Hippocampal formation (tissue), 2 donors: ENCODE data around the gene IGLON5.

ENCODE experiments used
- DNase-seq, 2 donors: peaks; one replicate each; lab custom pipeline; 2025; lab: John Stamatoyannopoulos, UW

Gene IGLON5

GRCh38 chr19:51311351-51312257, at the start of gene IGLON5:
Gene IGLON5, plus strand, starts transcription at chr19:51311644. Its CDS starts 204 bp downstream, at chr19:51311848.
- DNase-seq = peak in 1 of 2 donors; percentile 17

- DNase-seq = no peak
These were observed 47.6 kb upstream of the IGLON5 start for GRCh38 chr19:51263808-51264207.

GRCh38 chr19:51271067-51271466, 40.4 kb upstream of the IGLON5 start:
- no peak for DNase-seq

- DNase-seq = no peak
These were observed 39.1 kb upstream of the IGLON5 start for GRCh38 chr19:51272183-51272810.

GRCh38 chr19:51274049-51274770, 37.2 kb upstream of the IGLON5 start:
- no peak for DNase-seq

- DNase-seq = no peak
These were observed 34.3 kb upstream of the IGLON5 start for GRCh38 chr19:51277112-51277511.

GRCh38 chr19:51282335-51282734, 29.1 kb upstream of the IGLON5 start:
- DNase-seq = no peak

- no peak for DNase-seq
These were observed 25.8 kb upstream of the IGLON5 start for GRCh38 chr19:51285682-51286081.

- DNase-seq = no peak
These were observed 21.8 kb upstream of the IGLON5 start for GRCh38 chr19:51289635-51290034.

- DNase-seq = no peak
These were observed 18.5 kb upstream of the IGLON5 start for GRCh38 chr19:51292971-51293370.

GRCh38 chr19:51293571-51294210, 17.8 kb upstream of the IGLON5 start:
- DNase-seq = no peak

- DNase-seq = no peak
These were observed 17.1 kb upstream of the IGLON5 start for GRCh38 chr19:51294211-51294976.

GRCh38 chr19:51294977-51295375, 16.5 kb upstream of the IGLON5 start:
- no peak for DNase-seq

- DNase-seq = no peak
These were observed 15.9 kb upstream of the IGLON5 start for GRCh38 chr19:51295382-51296126.

- no peak for DNase-seq
These were observed 14.9 kb upstream of the IGLON5 start for GRCh38 chr19:51296336-51297093.

GRCh38 chr19:51297406-51297805, 14.0 kb upstream of the IGLON5 start:
- DNase-seq = no peak

GRCh38 chr19:51301266-51301665, 10.2 kb upstream of the IGLON5 start:
- no peak for DNase-seq

GRCh38 chr19:51305479-51305878, 6.0 kb upstream of the IGLON5 start:
- DNase-seq = no peak

GRCh38 chr19:51316688-51317087, 5.2 kb downstream of the IGLON5 start:
- no peak for DNase-seq

- no peak for DNase-seq
These were observed 5.9 kb downstream of the IGLON5 start for GRCh38 chr19:51317376-51317775.
